CD4-positive, CD25-positive, alpha-beta regulatory T cell (primary cell): ENCODE measurements around the gene YOD1. TPM values are rescaled to one million over a fixed set of nuclear protein-coding genes. Genes with fewer than 3 reads are reported as not detected.

ENCODE experiments used
- ATAC-seq, 2 donors: fragments of 150-1000 bp; cut with Tn5 transposase; one replicate each; pipeline ENCODE4 v1.10.0; 2021; ENCODE audit warnings: low read depth in 2 of 2, moderate number of reproducible peaks in 2 of 2, moderate library complexity in 1 of 2
- DNase-seq, 3 donors: peaks; one replicate each; pipeline versions ENCODE4 v3.0.0 to v3.0.0-alpha.2; 2012 to 2022; ENCODE audit warnings: mixed read lengths in 1 of 3
- H3K27ac ChIP-seq: one replicate; pipeline ENCODE4 v1.7.0; 2013; ENCODE audit warnings: mild to moderate bottlenecking, low read length; ENCODE audit not compliant: insufficient read depth, poor library complexity, severe bottlenecking
- H3K27me3 ChIP-seq: one replicate; pipeline ENCODE4 v1.7.0; 2013; ENCODE audit warnings: low read length; ENCODE audit not compliant: control insufficient read depth, insufficient read depth
- H3K36me3 ChIP-seq: one replicate; pipeline ENCODE4 v1.7.0; 2013; ENCODE audit warnings: mild to moderate bottlenecking, low read length, moderate library complexity; ENCODE audit not compliant: control insufficient read depth, insufficient read depth
- H3K4me1 ChIP-seq: 2 replicates; pipeline ENCODE4 v1.7.0; 2013; ENCODE audit warnings: mild to moderate bottlenecking, low read length; ENCODE audit not compliant: insufficient read depth, control insufficient read depth, poor library complexity, severe bottlenecking
- H3K4me3 ChIP-seq: one replicate; pipeline ENCODE4 v1.7.0; 2013; ENCODE audit warnings: low read depth, mild to moderate bottlenecking, low read length, moderate library complexity
- H3K9me3 ChIP-seq, 2 experiments: 1 replicate in 1 of 2; 2 replicates in 1 of 2; pipeline ENCODE4 v1.7.0; 2013; ENCODE audit warnings: low read length in 2 of 2, mild to moderate bottlenecking in 1 of 2, moderate library complexity in 1 of 2; ENCODE audit not compliant: control insufficient read depth in 2 of 2
- H3K27ac Mint-ChIP-seq, 3 donors: one replicate each; pipeline ENCODE4 v1.8.0; 2020 to 2022; ENCODE audit warnings: mild to moderate bottlenecking in 3 of 3, mixed read lengths in 3 of 3, moderate library complexity in 2 of 3
- H3K27me3 Mint-ChIP-seq: one replicate; pipeline ENCODE4 v1.8.0; 2022; ENCODE audit warnings: mild to moderate bottlenecking, mixed read lengths
- H3K36me3 Mint-ChIP-seq: one replicate; pipeline ENCODE4 v1.8.0; 2020; ENCODE audit warnings: mixed read lengths
- H3K4me1 Mint-ChIP-seq, 4 donors: one replicate each; pipeline ENCODE4 v1.8.0; 2020 to 2022; ENCODE audit warnings: mixed read lengths in 4 of 4, mild to moderate bottlenecking in 1 of 4
- H3K4me3 Mint-ChIP-seq, 4 donors: one replicate each; pipeline ENCODE4 v1.8.0; 2020 to 2022; ENCODE audit warnings: mild to moderate bottlenecking in 4 of 4, mixed read lengths in 4 of 4, moderate library complexity in 3 of 4
- H3K9me3 Mint-ChIP-seq, 7 donors: one replicate each; pipeline ENCODE4 v1.8.0; 2020 to 2022; ENCODE audit warnings: mixed read lengths in 7 of 7, mild to moderate bottlenecking in 3 of 7, moderate library complexity in 2 of 7
- polyA plus RNA-seq, 4 donors: library from polyadenylated mRNA; unstranded; fragments of 300-500 nt; fragmentation: Illumina TruSeq; gene quantifications; one replicate each; pipeline ENCODE4 v1.2.3, GENCODE V29; 2021
- total RNA-seq: library from RNA; stranded (reverse); gene quantifications from one replicate; pipeline ENCODE4 v1.2.3, GENCODE V29; 2022

Gene YOD1
- total and polyA plus RNA-seq, 5 donors from 2014 or later: 0.76 to 10.8 (median 1.1) TPM

DNA sequence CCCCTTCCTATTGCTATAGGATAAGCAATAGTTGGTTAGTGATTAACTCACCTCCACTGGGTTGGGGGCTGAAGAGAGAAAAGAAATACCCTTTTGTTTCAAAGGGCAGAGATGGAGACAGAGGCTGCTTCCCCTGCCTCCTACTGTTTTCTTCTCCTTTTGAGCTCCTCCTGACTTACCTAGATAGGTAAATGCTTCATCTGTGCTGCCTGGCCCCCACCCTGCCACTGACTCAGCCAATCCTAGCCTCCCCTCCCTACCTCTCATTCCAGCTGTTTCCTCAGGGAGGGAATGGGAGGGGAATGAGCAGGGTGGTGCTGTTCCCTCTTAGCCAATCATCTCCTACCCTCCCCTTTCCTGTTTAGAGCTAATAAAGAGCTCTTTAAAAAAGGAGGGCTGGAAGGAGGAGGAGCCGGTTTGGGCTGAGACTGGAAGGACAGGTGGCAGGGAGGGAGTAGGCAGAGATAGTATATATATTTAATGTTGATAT, 18.4 kb downstream of the YOD1 start, which contains the start of gene C1orf116:
TSS of gene C1orf116 (minus strand) at position 229 of the 490 bp plus-strand sequence. CDS start 5,158 bp downstream, outside the sequence.
- no peak for DNase-seq
- H3K36me3 ChIP-seq: no peaks in the 10 kb centered on the region
- peaks cover 70% of the 10 kb centered on the region for H3K27me3 Mint-ChIP-seq
- H3K36me3 Mint-ChIP-seq: no peaks in the 10 kb centered on the region
- no peak within 1 kb of the TSS for H3K27ac Mint-ChIP-seq
- H3K4me3 Mint-ChIP-seq: no peak within 1 kb of the TSS
- no peak within 1 kb of the TSS for H3K27ac ChIP-seq
- no peaks in the 10 kb centered on the region for H3K4me1 Mint-ChIP-seq
- H3K9me3 Mint-ChIP-seq: peaks cover 0 to 1% (median 0%) of the 10 kb centered on the region in 7 donors
- no peak for ATAC-seq
- no peaks in the 10 kb centered on the region for H3K4me1 ChIP-seq
- peaks cover 46% of the 10 kb centered on the region for H3K27me3 ChIP-seq
- H3K4me3 ChIP-seq: no peak within 1 kb of the TSS
- no peaks in the 10 kb centered on the region for H3K9me3 ChIP-seq

DNA sequence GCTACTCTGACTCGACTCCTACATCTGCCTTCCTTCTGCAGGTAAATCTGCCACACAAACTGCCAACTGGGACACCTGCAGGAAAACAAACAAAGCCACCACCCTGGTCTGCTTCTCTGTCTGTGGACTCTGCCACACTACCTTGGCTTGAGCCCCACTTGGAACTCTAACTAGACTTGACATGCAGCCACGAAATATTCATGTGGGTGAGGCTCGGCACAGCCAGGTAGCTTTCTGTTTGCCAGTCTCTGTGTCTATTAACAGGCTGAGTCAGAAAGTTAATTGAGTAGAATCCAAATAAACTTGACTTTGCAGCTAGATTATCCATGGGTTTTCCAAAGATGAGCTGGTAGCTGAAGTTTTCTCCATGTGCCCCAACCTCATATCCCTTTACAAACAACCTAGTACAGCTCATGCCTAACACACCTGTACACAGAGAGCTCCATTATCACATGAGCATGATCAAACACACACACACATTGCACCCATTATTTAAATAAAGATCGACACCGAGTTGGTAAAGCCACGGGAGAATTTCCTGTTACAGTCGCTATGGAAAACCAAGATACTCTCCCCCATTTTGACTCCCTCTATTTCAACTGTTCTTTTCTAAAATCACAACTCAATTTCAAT, 19.3 kb downstream of the YOD1 start:
- no peak for DNase-seq
- H3K4me1 Mint-ChIP-seq: no peaks in the 10 kb centered on the region
- Histone ChIP-seq H3K36me3 (no peaks in the 10 kb centered on the region), H3K27ac (no peak overlapping the region), H3K4me1 (no peaks in the 10 kb centered on the region), H3K4me3 (no peak overlapping the region), H3K27me3 (peaks cover 39% of the 10 kb centered on the region), H3K9me3 (no peaks in the 10 kb centered on the region)
- peaks cover 70% of the 10 kb centered on the region for H3K27me3 Mint-ChIP-seq
- no peak overlapping the region for H3K27ac Mint-ChIP-seq
- ATAC-seq: no peak
- H3K9me3 Mint-ChIP-seq: peaks cover 0 to 1% (median 0%) of the 10 kb centered on the region in 7 donors
- no peaks in the 10 kb centered on the region for H3K36me3 Mint-ChIP-seq
- no peak overlapping the region for H3K4me3 Mint-ChIP-seq

DNA sequence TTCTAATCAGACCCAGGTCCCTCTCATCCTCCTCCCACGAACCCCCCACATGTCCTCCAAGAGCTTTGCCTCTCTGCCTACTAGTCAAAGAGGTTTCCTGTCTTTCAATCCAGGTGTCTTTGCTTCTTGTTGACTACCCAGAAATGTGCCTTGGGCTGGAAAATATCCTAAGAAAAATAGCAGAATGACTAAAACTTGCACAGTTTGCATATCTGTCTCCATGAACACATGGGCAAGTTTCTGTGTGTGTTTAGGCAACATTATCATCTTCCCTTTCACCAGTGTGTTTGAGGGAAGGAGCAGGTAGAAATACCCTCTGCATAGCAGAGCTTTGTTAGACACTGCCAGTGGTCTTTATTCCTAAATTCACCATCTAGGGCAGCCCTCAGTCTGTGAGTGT, 20.0 kb downstream of the YOD1 start:
- no peaks in the 10 kb centered on the region for H3K4me1 Mint-ChIP-seq
- Histone ChIP-seq H3K4me1 (no peaks in the 10 kb centered on the region), H3K27me3 (peaks cover 42% of the 10 kb centered on the region), H3K27ac (no peak overlapping the region), H3K36me3 (no peaks in the 10 kb centered on the region), H3K4me3 (no peak overlapping the region), H3K9me3 (no peaks in the 10 kb centered on the region)
- no peak overlapping the region for H3K4me3 Mint-ChIP-seq
- peaks cover 74% of the 10 kb centered on the region for H3K27me3 Mint-ChIP-seq
- DNase-seq (no peak), ATAC-seq (no peak)
- H3K9me3 Mint-ChIP-seq: peaks cover 0 to 1% (median 0%) of the 10 kb centered on the region in 7 donors
- H3K27ac Mint-ChIP-seq: no peak overlapping the region
- no peaks in the 10 kb centered on the region for H3K36me3 Mint-ChIP-seq

DNA sequence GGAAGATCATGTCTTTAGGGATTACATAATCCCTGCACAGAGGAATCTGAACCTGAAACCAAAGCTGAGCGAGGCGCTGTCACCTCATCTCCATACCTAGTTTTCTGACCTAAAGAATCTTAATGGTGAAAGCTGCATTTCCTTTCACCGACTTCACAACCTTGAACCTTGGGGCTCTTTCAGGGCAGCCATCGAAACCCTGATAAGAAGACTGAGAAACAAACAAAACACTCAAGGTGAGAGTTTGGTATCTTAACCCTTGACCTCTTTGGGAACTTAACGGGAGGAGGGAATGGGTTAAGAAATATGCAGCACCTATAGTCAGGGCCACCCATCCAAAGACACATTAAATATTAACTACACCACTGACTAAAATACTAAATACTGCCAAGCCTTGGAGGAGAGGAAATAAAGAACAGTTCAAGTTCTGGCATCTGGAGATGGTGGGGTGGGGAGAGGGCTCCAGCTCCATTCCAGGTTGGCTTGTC, 20.4 kb downstream of the YOD1 start:
- H3K9me3 ChIP-seq: no peaks in the 10 kb centered on the region
- no peak overlapping the region for H3K4me3 ChIP-seq
- peaks cover 43% of the 10 kb centered on the region for H3K27me3 ChIP-seq
- no peaks in the 10 kb centered on the region for H3K36me3 ChIP-seq
- H3K9me3 Mint-ChIP-seq: peaks cover 0 to 1% (median 0%) of the 10 kb centered on the region in 7 donors
- DNase-seq (no peak), ATAC-seq (no peak)
- H3K36me3 Mint-ChIP-seq: no peaks in the 10 kb centered on the region
- no peak overlapping the region for H3K27ac Mint-ChIP-seq
- H3K27ac ChIP-seq: no peak overlapping the region
- peaks cover 77% of the 10 kb centered on the region for H3K27me3 Mint-ChIP-seq
- no peaks in the 10 kb centered on the region for H3K4me1 ChIP-seq
- no peaks in the 10 kb centered on the region for H3K4me1 Mint-ChIP-seq
- no peak overlapping the region for H3K4me3 Mint-ChIP-seq

DNA sequence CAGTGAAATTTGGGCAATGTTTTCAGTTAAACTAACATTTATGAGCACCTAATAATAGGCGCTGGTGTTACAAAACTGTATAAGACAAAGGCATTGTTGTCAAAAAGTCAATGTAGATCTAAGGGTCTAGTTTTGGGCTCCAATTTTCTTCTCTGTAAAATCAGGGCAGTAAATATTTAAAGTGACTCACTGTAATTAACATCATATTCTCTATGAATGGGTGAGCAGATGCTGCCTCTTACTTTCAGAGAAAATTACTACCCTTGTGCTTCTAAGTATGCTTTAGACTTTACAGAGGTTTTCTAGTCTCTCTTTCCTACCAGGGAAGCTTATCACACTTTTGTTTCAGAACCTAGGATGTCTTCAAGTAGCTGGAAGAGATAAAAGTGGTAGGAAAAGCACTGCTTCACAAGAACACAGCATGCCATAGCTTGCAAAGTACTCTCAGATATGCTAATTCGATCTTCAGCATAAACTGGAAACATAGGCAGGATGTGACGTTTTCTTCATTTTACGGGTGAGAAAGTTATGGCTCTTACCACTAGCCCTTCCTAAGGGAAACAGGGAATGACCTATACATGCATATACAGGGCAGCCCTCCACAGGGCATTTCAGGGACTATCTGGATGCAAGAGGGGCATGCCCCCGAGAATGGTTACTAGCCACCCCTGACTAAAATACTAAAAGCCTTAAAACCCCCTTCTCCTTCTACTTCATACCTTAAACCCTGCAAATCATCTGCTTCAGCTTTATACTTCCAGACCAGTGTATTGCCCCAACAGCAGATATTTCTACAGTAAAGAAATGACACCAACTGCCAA, 21.1 kb downstream of the YOD1 start:
- Histone ChIP-seq H3K4me1 (no peaks in the 10 kb centered on the region), H3K27me3 (peaks cover 41% of the 10 kb centered on the region), H3K27ac (no peak overlapping the region), H3K9me3 (no peaks in the 10 kb centered on the region), H3K4me3 (no peak overlapping the region), H3K36me3 (no peaks in the 10 kb centered on the region)
- no peak for DNase-seq
- Mint-ChIP-seq H3K27ac (no peak overlapping the region), H3K4me1 (no peaks in the 10 kb centered on the region), H3K9me3 (peaks cover 0 to 1% (median 0%) of the 10 kb centered on the region in 7 donors), H3K36me3 (no peaks in the 10 kb centered on the region), H3K4me3 (no peak overlapping the region), H3K27me3 (peaks cover 75% of the 10 kb centered on the region)
- ATAC-seq: no peak

DNA sequence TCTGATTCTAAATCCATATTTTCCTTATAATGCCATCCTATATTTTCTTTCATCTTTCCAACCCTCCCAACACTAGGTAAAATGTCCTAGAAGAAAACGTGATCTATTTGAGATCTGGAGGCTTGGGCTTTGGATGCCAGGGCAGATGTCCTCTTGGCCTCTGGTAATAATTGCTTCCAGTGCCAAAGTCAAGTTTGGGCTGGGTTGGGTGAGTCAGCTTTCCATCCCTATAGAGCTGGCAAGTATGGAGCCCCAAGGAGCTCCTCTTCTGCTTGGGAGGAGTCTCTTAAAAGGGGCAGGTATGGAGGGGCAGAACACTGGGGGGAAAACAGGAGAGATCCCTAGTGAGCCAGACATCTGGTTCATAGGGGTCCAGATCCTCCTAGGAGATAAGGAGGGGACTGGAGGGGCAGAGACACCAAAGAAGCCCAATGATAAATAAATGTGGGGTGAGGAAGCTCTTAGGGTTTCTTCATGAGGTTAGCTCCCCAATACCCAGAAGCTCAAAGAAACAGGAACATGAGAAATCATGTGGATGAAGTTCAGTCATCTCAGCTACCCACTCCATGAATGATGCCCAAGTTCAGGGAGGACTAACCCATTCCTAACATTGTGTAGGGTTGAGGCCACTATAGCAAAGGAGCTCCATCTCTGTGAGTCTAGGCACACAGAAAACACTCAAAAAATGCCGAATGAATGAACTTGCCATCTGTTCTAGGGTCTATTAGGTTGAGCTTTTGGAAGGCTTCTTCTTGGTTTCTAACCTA, 21.9 kb downstream of the YOD1 start:
- H3K4me3 Mint-ChIP-seq: no peak overlapping the region
- ATAC-seq (no peak), DNase-seq (no peak)
- Histone ChIP-seq H3K4me3 (no peak overlapping the region), H3K27me3 (peaks cover 34% of the 10 kb centered on the region), H3K36me3 (no peaks in the 10 kb centered on the region), H3K9me3 (no peaks in the 10 kb centered on the region), H3K27ac (no peak overlapping the region), H3K4me1 (no peaks in the 10 kb centered on the region)
- H3K9me3 Mint-ChIP-seq: peaks cover 0 to 1% (median 0%) of the 10 kb centered on the region in 7 donors
- H3K27ac Mint-ChIP-seq: no peak overlapping the region
- H3K4me1 Mint-ChIP-seq: no peaks in the 10 kb centered on the region
- H3K36me3 Mint-ChIP-seq: no peaks in the 10 kb centered on the region
- peaks cover 71% of the 10 kb centered on the region for H3K27me3 Mint-ChIP-seq

DNA sequence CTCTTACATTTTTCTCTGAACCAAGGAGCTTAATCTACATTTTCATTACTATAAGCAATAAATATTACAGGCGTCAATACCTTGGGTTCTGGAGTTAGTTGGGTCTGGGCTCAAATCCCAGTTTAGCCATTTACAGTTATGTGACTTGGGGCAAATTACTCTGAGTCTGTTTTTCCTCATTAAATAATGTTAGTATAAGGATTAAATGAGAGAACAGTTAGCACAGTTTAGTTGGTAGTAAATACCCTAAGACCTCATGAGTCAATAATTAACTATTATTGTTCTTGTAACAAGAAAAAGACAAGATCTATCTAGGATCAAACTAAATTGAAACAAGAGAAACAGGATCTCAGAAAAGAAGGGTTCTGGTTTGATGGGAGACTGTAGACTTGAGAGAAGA, 23.1 kb downstream of the YOD1 start:
- ATAC-seq: no peak
- H3K27ac ChIP-seq: no peak overlapping the region
- peaks cover 70% of the 10 kb centered on the region for H3K27me3 Mint-ChIP-seq
- no peak overlapping the region for H3K4me3 ChIP-seq
- H3K4me1 ChIP-seq: no peaks in the 10 kb centered on the region
- no peaks in the 10 kb centered on the region for H3K36me3 ChIP-seq
- H3K27ac Mint-ChIP-seq: no peak overlapping the region
- H3K36me3 Mint-ChIP-seq: no peaks in the 10 kb centered on the region
- peaks cover 29% of the 10 kb centered on the region for H3K27me3 ChIP-seq
- H3K4me3 Mint-ChIP-seq: no peak overlapping the region
- no peaks in the 10 kb centered on the region for H3K4me1 Mint-ChIP-seq
- peaks cover 0 to 1% (median 0%) of the 10 kb centered on the region in 7 donors for H3K9me3 Mint-ChIP-seq
- no peaks in the 10 kb centered on the region for H3K9me3 ChIP-seq
- no peak for DNase-seq
